Breast epithelium (tissue), 3 donors: ENCODE results near the gene SUV39H2.

ENCODE experiments used
- CTCF ChIP-seq, 3 donors: fragments of 450-650 bp; IDR thresholded peaks; one replicate each; pipeline ENCODE4 v1.5.1; 2016 to 2017; ENCODE audit warnings: antibody characterized with exemption in 3 of 3, mild to moderate bottlenecking in 3 of 3, moderate library complexity in 3 of 3
- POLR2A ChIP-seq: fragments of 450-650 bp; IDR thresholded peaks from one replicate; pipeline ENCODE4 v1.6.1; 2016; ENCODE audit warnings: antibody characterized with exemption, mild to moderate bottlenecking, moderate library complexity
- POLR2AphosphoS5 ChIP-seq, 3 donors: sonication (generic); formaldehyde crosslinking; IDR thresholded peaks; one replicate each; pipeline ENCODE4 v1.6.1; 2017; ENCODE audit warnings: antibody characterized with exemption in 3 of 3

DNA sequence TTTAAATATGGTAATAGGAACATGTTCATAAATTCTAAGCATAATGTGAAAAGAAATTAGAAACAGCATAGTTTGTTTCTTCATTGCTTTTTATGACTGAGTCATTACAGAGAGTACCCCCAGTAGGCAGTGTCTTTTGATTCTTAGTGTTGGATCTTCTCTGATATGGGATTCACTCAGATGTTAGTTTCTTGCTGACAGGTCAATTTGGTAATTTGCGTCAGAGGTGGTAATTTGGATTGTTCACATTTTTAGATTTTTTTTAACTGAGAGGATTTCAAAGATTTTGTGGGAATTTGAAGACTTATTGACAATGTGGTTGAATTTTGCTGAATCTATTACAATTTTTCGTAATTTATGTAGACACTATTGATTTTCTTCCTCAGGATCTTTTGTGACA lies 38.5 kb upstream of the SUV39H2 start:
- TF ChIP-seq POLR2A (no peak), CTCF (IDR thresholded peaks at IDR 0.05) (no peak), POLR2AphosphoS5 (IDR thresholded peaks at IDR 0.05) (no peak)
